ENCODE measurements around the gene TRAF7. TPM values are rescaled to one million over a fixed set of nuclear protein-coding genes. Genes with fewer than 3 reads are reported as not detected.

TRAF7 gene
- total RNA-seq, 2 experiments from 2014 or later = 59.5 to 72.9 TPM

DNA sequence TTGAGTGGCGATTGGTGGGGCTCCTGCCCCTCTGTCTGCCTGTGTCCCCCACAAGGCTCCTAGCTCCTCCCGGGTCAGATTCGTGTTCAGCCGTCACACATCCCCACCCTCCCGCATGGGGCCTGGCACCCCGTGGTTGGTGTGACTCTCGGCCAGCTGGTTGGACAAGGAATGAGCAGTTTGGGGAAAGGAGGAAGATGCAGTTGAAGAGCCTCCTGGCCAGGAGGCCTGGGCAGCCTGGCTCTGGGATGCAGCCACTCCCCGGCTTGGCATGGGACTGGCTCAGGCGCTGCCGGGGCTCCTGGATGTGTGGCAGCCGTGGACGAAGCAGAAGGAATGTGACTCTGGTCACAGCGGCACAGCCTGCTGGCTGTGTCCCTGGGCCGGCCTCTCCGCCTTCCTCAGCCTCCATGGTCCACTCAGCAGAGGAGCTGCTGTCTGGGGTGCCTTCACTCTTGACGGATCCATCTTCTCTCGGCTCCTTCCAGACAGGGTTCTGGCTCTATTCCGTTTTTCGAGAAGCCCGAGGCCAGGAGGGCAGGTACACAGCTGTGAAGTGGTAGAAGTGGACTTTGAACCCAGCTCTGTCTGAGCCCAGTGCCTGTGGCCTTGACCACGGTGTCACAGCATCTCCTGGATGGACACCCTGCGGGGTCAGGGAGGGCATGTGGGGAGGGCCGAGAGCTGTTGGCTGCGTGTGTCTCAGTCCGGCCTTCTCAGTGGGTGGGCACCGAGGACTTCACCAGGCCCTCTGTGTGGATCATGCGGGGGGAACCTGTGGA lies 2.1 kb downstream of the TRAF7 start:
- peaks cover 26% of the 10 kb centered on the region for H3K4me1 Mint-ChIP-seq
- peak overlapping the region; percentile 96 for H3K4me3 Mint-ChIP-seq
- ATAC-seq (no peak), DNase-seq (no peak)
- H3K27me3 Mint-ChIP-seq = no peaks in the 10 kb centered on the region
- no peak overlapping the region for H3K27ac Mint-ChIP-seq
- H3K9me3 Mint-ChIP-seq (ENCODE audit: low read depth) = no peaks in the 10 kb centered on the region
- peaks cover 26% of the 10 kb centered on the region for H3K36me3 Mint-ChIP-seq
- CTCF ChIA-PET = interaction anchor here (2.1 to 3.9 kb wide), 2 partner anchors 17 to 93 kb away, joined by 4 to 20 read pairs; partner anchors contain the start of gene ECI1

GRCh38 chr16:2158262-2158638 lies 2.7 kb downstream of the TRAF7 start:
- H3K4me1 Mint-ChIP-seq = peaks cover 22% of the 10 kb centered on the region
- no peaks in the 10 kb centered on the region for H3K27me3 Mint-ChIP-seq
- no peaks in the 10 kb centered on the region for H3K9me3 Mint-ChIP-seq (ENCODE audit: low read depth)
- no peak for ATAC-seq
- H3K36me3 Mint-ChIP-seq = peaks cover 25% of the 10 kb centered on the region
- H3K4me3 Mint-ChIP-seq = no peak overlapping the region
- CTCF ChIA-PET = interaction anchor here (2.1 kb wide), 1 partner anchor 17 kb away, joined by 4 read pairs; no protein-coding TSS in a partner anchor
- no peak overlapping the region for H3K27ac Mint-ChIP-seq
- DNase-seq = no peak

- CTCF ChIA-PET = interaction anchor here (0.6 to 2.1 kb wide), 2 partner anchors 19 to 354 kb away, joined by 3 to 4 read pairs; no protein-coding TSS in a partner anchor
- Mint-ChIP-seq H3K27ac (no peak overlapping the region), H3K36me3 (peaks cover 17% of the 10 kb centered on the region), H3K4me1 (peaks cover 14% of the 10 kb centered on the region), H3K9me3 (ENCODE audit: low read depth) (no peaks in the 10 kb centered on the region), H3K27me3 (no peaks in the 10 kb centered on the region), H3K4me3 (no peak overlapping the region)
- ATAC-seq (no peak), DNase-seq (no peak)
Observed at GRCh38 chr16:2159175-2159838, 3.7 kb downstream of the TRAF7 start.

GRCh38 chr16:2160915-2161551 lies 5.5 kb downstream of the TRAF7 start:
- Mint-ChIP-seq H3K36me3 (peaks cover 11% of the 10 kb centered on the region), H3K27me3 (no peaks in the 10 kb centered on the region), H3K27ac (no peak overlapping the region), H3K4me1 (peaks cover 14% of the 10 kb centered on the region), H3K4me3 (no peak overlapping the region), H3K9me3 (ENCODE audit: low read depth) (no peaks in the 10 kb centered on the region)
- DNase-seq (no peak), ATAC-seq (no peak)
- CTCF ChIA-PET = no interaction called here

GRCh38 chr16:2161911-2162310 lies 6.3 kb downstream of the TRAF7 start:
- Mint-ChIP-seq H3K4me3 (no peak overlapping the region), H3K27ac (no peak overlapping the region), H3K4me1 (peaks cover 7% of the 10 kb centered on the region), H3K27me3 (no peaks in the 10 kb centered on the region), H3K9me3 (ENCODE audit: low read depth) (no peaks in the 10 kb centered on the region), H3K36me3 (peaks cover 14% of the 10 kb centered on the region)
- DNase-seq (no peak), ATAC-seq (no peak)
- CTCF ChIA-PET = interaction anchor here (1.4 kb wide), 1 partner anchor 158 kb away, joined by 3 read pairs; no protein-coding TSS in a partner anchor

- no peak for DNase-seq
- Mint-ChIP-seq H3K4me3 (no peak overlapping the region), H3K27me3 (no peaks in the 10 kb centered on the region), H3K36me3 (peaks cover 14% of the 10 kb centered on the region), H3K27ac (no peak overlapping the region), H3K4me1 (no peaks in the 10 kb centered on the region), H3K9me3 (ENCODE audit: low read depth) (no peaks in the 10 kb centered on the region)
- CTCF ChIA-PET = interaction anchor here (1.4 kb wide), 1 partner anchor 159 kb away, joined by 3 read pairs; no protein-coding TSS in a partner anchor
- ATAC-seq = no peak
Observed at GRCh38 chr16:2162676-2163118, 7.1 kb downstream of the TRAF7 start.

GRCh38 chr16:2163211-2163881 lies 7.8 kb downstream of the TRAF7 start:
- H3K4me3 Mint-ChIP-seq = no peak overlapping the region
- H3K27ac Mint-ChIP-seq = no peak overlapping the region
- H3K36me3 Mint-ChIP-seq = peaks cover 14% of the 10 kb centered on the region
- DNase-seq (no peak), ATAC-seq (no peak)
- no peaks in the 10 kb centered on the region for H3K4me1 Mint-ChIP-seq
- H3K27me3 Mint-ChIP-seq = no peaks in the 10 kb centered on the region
- CTCF ChIA-PET = no interaction called here
- H3K9me3 Mint-ChIP-seq (ENCODE audit: low read depth) = no peaks in the 10 kb centered on the region

DNA sequence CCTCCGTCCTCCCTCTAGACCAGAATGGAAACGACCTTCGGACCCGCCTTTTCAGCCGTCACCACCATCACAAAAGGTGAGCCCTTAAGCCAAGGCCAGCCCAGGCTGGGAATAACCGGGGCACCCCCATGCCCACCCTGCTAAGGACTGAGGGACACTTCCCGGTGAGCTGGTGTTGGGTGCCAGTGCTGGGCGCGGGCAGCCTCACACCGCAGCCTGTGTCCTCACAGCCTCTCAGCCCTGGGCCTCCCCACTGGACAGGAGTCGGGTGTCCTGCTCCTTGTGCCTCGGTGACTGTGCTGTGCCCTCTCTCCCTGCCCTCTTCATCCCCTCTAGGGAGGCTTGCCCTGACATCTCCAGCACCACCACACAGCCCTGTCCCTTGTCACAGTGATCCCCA lies 10.3 kb downstream of the TRAF7 start:
- CTCF ChIA-PET = no interaction called here
- Mint-ChIP-seq H3K4me3 (no peak overlapping the region), H3K27me3 (no peaks in the 10 kb centered on the region), H3K9me3 (ENCODE audit: low read depth) (no peaks in the 10 kb centered on the region), H3K36me3 (peaks cover 14% of the 10 kb centered on the region), H3K4me1 (no peaks in the 10 kb centered on the region), H3K27ac (no peak overlapping the region)
- no peak for ATAC-seq
- no peak for DNase-seq

DNA sequence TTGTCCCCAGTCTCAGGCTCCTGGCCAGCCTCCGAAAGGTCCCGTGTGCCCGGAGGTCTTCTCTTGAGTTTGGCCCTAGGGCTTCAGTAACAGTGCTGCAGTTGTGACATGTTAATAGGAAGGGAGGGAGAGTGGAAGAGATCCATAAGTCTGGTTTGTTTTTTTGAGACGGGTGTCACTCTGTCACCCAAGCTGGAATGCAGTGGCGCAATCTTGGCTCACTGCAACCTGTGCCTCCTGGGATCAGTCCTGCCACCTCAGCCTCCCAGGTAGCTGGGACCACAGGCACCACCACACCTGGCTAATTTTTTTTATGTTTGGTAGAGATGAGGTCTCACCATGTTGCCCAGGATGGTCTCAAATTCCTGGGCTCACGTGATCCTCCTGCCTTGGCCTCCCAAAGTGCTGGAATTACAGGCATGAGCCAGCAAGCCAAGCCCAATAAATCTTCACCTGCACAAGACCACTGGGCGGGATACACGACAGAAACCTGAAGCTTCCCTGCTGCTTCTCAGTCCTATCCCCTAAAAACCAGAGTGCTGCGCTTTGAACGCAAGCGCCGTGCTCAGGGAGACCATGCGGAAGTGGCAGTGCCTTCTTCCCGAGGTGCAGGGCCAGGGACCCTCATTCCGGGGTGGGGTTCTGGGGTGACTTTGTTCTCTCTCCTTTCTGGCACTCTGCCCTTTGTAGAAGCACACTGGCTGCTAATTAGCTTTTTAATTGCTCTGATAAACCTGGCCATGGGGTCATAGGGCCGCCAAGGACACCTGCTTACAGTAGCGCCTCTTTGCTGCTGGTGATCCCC lies 10.9 kb downstream of the TRAF7 start:
- peaks cover 14% of the 10 kb centered on the region for H3K36me3 Mint-ChIP-seq

DNA sequence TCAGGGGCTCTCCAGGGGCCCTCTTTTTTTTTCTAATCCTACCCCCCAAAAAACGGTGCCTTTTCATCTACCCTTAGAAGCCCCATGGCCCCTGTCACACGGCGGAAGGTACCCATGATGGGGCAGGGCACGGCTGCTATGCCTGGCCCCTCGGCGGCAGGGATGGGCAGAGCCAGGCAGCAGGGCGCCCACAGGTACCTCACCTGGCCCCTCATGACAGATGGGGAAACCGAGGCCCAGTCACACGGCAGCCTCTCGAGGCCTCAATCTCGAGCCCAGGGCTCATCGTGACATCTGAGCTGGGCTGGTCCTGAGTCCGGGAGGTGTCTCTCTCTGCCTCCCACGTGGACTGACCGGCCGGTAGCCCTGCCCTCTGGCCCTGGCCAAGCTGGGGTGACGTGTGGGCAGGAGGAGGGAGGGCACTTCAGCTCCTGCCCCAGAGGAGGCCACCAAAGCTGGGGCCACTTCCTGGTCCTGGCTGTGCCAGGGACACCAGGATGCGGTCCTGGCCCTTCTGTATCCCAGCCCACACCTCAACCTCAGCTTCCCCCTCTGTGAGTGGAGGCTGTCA lies 11.6 kb downstream of the TRAF7 start:
- H3K9me3 Mint-ChIP-seq (ENCODE audit: low read depth) = no peaks in the 10 kb centered on the region
- CTCF ChIA-PET = interaction anchor here (1.1 kb wide), 1 partner anchor 12 kb away, joined by 3 read pairs; the partner anchor contains the start of gene TRAF7
- no peak overlapping the region for H3K4me3 Mint-ChIP-seq
- H3K4me1 Mint-ChIP-seq = no peaks in the 10 kb centered on the region
- H3K27me3 Mint-ChIP-seq = no peaks in the 10 kb centered on the region
- peaks cover 15% of the 10 kb centered on the region for H3K36me3 Mint-ChIP-seq
- no peak overlapping the region for H3K27ac Mint-ChIP-seq
- DNase-seq = no peak
- ATAC-seq = no peak

More for the DNA sequence above, 10.9 kb downstream of the TRAF7 start:
- CTCF ChIA-PET = no interaction called here
- no peak for ATAC-seq
- no peaks in the 10 kb centered on the region for H3K4me1 Mint-ChIP-seq
- no peaks in the 10 kb centered on the region for H3K9me3 Mint-ChIP-seq (ENCODE audit: low read depth)
- H3K27me3 Mint-ChIP-seq = no peaks in the 10 kb centered on the region
- no peak for DNase-seq
- no peak overlapping the region for H3K27ac Mint-ChIP-seq
- H3K4me3 Mint-ChIP-seq = no peak overlapping the region

DNA sequence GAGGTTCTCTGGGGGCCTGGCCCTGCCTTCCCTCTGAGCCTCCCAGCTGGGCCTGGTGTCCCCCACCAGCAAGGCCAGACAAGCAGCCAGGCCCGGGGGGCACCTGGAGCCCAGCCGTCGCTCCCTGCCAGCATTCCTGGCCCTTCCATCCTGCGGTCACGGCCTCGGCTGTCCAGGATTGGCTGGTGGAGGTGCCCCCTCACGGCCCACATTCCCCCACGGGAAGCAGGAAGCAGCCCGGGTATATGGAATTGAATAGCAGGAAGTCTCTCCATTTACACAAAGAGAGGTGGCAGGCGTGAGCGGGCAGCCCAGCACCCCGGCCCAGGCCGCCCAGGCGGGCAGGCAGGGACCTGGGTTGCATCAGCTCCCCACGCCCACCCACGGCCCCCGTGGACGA lies 14.5 kb downstream of the TRAF7 start:
- ATAC-seq (no peak), DNase-seq (no peak)
- no peak overlapping the region for H3K4me3 Mint-ChIP-seq
- H3K27ac Mint-ChIP-seq = no peak overlapping the region
- CTCF ChIA-PET = no interaction called here
- H3K27me3 Mint-ChIP-seq = no peaks in the 10 kb centered on the region
- H3K9me3 Mint-ChIP-seq (ENCODE audit: low read depth) = no peaks in the 10 kb centered on the region
- H3K4me1 Mint-ChIP-seq = no peaks in the 10 kb centered on the region
- peaks cover 10% of the 10 kb centered on the region for H3K36me3 Mint-ChIP-seq

DNA sequence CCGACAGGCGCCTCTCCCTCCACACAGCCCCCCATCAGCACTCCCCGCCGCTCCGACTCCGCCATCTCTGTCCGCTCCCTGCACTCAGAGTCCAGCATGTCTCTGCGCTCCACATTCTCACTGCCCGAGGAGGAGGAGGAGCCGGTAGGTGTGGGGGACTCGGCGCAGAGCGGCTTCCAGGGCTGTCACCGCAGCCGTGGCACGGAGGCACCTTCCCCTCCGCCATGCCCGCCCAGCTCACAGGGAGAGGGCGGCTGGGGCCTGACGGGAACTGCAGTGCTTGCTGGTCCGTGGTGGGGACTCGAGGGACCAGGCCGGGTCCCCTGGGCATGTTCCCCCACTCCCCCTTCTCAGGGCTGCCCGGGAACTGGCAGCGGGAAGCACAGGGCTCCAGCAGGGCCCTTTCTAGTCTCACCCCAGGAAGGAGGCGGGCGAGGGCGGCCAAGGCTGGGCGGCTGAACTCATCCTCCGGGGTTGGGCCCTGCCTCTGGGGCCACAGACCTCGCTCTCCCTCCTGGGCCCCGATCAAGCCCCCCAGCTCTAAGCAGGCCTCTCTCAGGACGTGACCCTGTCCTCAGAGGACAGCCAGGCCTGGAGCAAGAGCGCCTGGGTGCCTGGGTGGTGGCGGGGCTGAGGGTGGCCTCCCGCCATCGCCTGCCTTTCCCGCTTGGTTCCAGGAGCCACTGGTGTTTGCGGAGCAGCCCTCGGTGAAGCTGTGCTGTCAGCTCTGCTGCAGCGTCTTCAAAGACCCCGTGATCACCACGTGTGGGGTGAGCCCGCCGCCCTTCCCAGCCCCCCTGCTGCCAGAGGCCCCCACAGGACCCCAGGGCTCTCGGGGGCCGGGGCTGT lies 15.2 kb downstream of the TRAF7 start:
- peaks cover 9% of the 10 kb centered on the region for H3K36me3 Mint-ChIP-seq
- DNase-seq (no peak), ATAC-seq (no peak)
- CTCF ChIA-PET = no interaction called here
- H3K27ac Mint-ChIP-seq = no peak overlapping the region
- H3K4me3 Mint-ChIP-seq = no peak overlapping the region
- H3K9me3 Mint-ChIP-seq (ENCODE audit: low read depth) = no peaks in the 10 kb centered on the region
- H3K27me3 Mint-ChIP-seq = no peaks in the 10 kb centered on the region
- no peaks in the 10 kb centered on the region for H3K4me1 Mint-ChIP-seq

Measured in activated CD8-positive, alpha-beta memory T cell treated with anti-CD3 and anti-CD28 coated beads, Interleukin-2, amount 10 ng/mL, durations not matched to agents 7 days and 5 days (primary cell).